Measurements from ENCODE around the gene DYRK2. TPM values are rescaled to one million over a fixed set of nuclear protein-coding genes. Genes with fewer than 3 reads are reported as not detected.

Gene DYRK2
- total RNA-seq, 4 donors from 2014 or later = 8.0 to 16.0 (median 13.2) TPM

GRCh38 chr12:67665679-67666078 is 17.1 kb downstream of the DYRK2 start:
- intact Hi-C loops (cut with DNase I; ENCODE audit: low total_unique reads) = no loop called here
- H3K4me3 ChIP-seq (ENCODE audit: low read depth, poor library complexity, severe bottlenecking) = no peak overlapping the region
- TF ChIP-seq, protein P1, sequence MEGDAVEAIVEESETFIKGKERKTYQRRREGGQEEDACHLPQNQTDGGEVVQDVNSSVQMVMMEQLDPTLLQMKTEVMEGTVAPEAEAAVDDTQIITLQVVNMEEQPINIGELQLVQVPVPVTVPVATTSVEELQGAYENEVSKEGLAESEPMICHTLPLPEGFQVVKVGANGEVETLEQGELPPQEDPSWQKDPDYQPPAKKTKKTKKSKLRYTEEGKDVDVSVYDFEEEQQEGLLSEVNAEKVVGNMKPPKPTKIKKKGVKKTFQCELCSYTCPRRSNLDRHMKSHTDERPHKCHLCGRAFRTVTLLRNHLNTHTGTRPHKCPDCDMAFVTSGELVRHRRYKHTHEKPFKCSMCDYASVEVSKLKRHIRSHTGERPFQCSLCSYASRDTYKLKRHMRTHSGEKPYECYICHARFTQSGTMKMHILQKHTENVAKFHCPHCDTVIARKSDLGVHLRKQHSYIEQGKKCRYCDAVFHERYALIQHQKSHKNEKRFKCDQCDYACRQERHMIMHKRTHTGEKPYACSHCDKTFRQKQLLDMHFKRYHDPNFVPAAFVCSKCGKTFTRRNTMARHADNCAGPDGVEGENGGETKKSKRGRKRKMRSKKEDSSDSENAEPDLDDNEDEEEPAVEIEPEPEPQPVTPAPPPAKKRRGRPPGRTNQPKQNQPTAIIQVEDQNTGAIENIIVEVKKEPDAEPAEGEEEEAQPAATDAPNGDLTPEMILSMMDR (IDR thresholded peaks at IDR 0.05) = no peak
- no peak for TF ChIP-seq POLR2A (IDR thresholded peaks at IDR 0.05)
- DNase-seq (ENCODE audit: low spot score in 2 of 2) = no peak
- 55 to 60% methylated on average over 1 of the region's 1 CpG for WGBS, 2 donors

GRCh38 chr12:67666605-67667004 is 18.1 kb downstream of the DYRK2 start:
- no peak for DNase-seq (ENCODE audit: low spot score in 2 of 2)
- 54 to 66% methylated on average over 1 of the region's 1 CpG for WGBS, 2 donors
- no peak for TF ChIP-seq POLR2A (IDR thresholded peaks at IDR 0.05)
- TF ChIP-seq, protein P1 (IDR thresholded peaks at IDR 0.05) = no peak
- no peak overlapping the region for H3K4me3 ChIP-seq (ENCODE audit: low read depth, poor library complexity, severe bottlenecking)
- intact Hi-C loops (cut with DNase I; ENCODE audit: low total_unique reads) = no loop called here

DNA sequence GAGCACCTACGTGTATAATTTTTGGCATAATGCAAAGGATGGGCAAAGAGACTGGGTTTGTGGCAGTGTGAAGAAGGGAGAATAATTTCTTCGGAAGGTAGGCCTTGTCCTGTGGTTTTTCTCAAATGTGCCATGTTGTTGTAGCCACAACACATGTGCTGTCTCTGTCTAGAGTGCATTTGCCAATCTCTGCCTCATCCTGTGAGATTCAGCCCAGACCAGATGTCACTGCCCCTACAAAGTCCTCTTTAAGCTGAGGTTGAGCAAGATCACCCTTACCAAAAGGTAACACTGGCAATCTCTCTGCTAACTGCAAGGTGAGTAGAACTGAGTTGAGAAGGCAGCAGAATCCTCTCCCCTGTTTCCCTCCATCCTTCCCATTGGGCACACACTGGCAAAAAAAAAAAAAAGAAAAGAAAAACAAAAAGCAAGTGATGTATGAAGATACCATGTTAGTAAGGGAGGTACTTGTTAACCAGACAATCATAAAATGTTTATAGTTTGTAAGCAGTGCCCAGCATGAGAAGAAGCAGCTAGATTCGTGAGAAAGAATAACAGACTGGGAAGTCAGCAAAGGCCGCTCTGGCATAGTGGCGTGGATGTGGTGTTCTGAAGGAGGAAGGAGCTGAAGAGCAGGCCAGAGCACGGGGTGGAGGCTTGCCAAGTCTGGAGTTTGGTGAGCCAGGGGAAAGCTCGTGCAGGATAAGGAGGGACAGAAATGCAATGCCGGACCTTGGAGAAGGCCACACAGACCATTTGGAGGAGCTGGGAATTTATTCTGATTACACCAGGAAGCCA is 18.9 kb downstream of the DYRK2 start:
- TF ChIP-seq POLR2A (IDR thresholded peaks at IDR 0.05) = no peak
- TF ChIP-seq, protein P1 (IDR thresholded peaks at IDR 0.05) = no peak
- intact Hi-C loops (cut with DNase I; ENCODE audit: low total_unique reads) = no loop called here
- DNase-seq (ENCODE audit: low spot score in 2 of 2) = peak; percentile 39 to 91
- 58 to 59% methylated on average over 8 of the region's 8 CpGs for WGBS, 2 donors
- no peak overlapping the region for H3K4me3 ChIP-seq (ENCODE audit: low read depth, poor library complexity, severe bottlenecking)

DNA sequence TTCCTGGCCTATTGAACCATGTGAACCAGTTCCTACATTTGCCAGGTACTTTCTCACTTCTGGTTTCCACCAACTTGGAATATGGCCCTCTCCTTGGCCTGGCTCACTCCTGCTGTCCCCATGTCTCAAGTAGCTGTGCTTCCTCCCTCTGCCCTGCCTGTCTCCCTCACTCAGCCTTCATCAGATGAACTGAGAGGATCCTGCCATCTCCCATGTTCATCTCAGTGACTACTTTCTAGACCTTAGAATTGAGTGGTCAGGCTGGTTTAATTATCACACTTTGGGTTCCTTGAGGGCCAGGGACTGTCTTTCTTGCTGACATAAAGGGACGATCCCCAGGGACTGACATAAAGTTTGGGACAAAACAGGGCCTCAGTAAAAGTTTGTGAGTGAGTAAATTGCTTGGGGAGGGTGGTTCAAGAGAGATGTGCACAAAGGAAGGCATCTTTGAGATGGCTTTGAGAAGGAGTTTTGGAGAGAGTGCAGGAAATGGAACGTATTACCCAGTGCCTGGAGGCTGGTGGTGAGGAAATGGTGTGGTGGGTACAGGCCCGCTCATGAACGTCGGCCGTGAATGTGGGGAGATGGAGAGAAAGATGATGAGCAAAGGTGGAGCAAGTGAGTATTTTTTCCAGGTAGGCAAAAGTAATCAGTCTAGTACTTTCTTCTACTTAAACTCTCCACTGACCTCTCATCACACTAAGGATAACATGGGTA is 20.8 kb downstream of the DYRK2 start:
- intact Hi-C loops (cut with DNase I; ENCODE audit: low total_unique reads) = no loop called here

GRCh38 chr12:67669934-67670631 is 21.5 kb downstream of the DYRK2 start:
- WGBS, 2 donors = 70 to 76% methylated on average over 4 of the region's 4 CpGs
- TF ChIP-seq, protein P1 (IDR thresholded peaks at IDR 0.05) = no peak
- TF ChIP-seq POLR2A (IDR thresholded peaks at IDR 0.05) = no peak

More for the DNA sequence above, 20.8 kb downstream of the DYRK2 start:
- TF ChIP-seq POLR2A (IDR thresholded peaks at IDR 0.05) = no peak
- TF ChIP-seq, protein P1 (IDR thresholded peaks at IDR 0.05) = no peak
- DNase-seq (ENCODE audit: low spot score in 2 of 2) = no peak
- 88 to 92% methylated on average over 6 of the region's 6 CpGs for WGBS, 2 donors
- no peak overlapping the region for H3K4me3 ChIP-seq (ENCODE audit: low read depth, poor library complexity, severe bottlenecking)

More at GRCh38 chr12:67669934-67670631, 21.5 kb downstream of the DYRK2 start:
- DNase-seq (ENCODE audit: low spot score in 2 of 2) = no peak
- intact Hi-C loops (cut with DNase I; ENCODE audit: low total_unique reads) = no loop called here
- no peak overlapping the region for H3K4me3 ChIP-seq (ENCODE audit: low read depth, poor library complexity, severe bottlenecking)
